Measurements from ENCODE around the gene MRGPRD.

MRGPRD gene

GRCh38 chr11:68930991-68931855, 49.6 kb downstream of the MRGPRD start:
- no peak for DNase-seq
